ENCODE data around the gene MRPL14. TPM values are rescaled to one million over a fixed set of nuclear protein-coding genes. Genes with fewer than 3 reads are reported as not detected.
A peak's percentile ranks its signal among the peaks of the same experiment; 100 is the strongest.

MRPL14 gene
- total RNA-seq, 2 donors from 2014 or later: 44.1 to 45.9 TPM

DNA sequence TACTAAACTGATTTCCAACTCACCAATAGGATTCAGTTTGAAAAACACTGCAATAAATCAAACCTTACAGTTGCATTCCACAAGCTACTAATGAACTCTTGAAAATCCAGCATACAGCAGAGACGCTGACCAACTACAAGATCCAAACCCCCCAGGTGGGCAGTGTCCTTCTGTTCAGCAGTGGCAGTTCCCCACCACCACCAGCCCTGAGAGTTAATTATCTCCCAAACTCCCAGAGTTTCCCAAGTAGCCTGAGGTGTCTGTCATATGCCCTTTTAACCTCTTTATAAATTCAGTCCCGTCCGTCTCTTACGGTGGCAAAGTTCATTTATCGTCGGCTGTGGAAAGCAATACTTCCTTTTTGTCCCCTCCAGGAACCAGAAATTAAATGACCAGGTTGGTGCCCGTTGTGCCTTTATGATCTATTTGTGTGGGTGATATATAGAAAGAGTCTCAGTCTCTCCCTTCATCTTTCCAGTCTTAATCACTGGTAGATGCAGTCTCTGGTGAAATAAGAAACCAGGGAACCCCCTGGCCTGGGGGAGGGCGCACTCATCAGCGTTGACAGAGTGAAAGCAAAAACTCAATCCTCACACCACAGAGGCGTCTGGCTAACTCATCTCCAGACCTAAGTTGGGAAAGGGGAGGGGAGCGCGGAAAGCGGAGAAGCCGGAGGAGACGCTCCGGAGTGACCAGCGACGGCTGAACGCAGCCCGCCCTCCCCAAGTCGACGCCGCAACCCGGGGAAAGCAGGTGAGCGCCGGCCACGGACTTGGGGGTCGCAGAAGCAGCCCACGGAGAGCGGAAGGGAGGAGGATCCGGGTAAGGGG is 717 bp downstream of the MRPL14 start:
- Histone ChIP-seq H3K27ac (peak overlapping the region; percentile 93 to 96), H3K9me3 (no peaks in the 10 kb centered on the region), H3K4me1 (peaks cover 0 to 59% of the 10 kb centered on the region in 2 donors), H3K36me3 (no peaks in the 10 kb centered on the region), H3K4me3 (peak overlapping the region; percentile 76 to 100), H3K27me3 (no peaks in the 10 kb centered on the region)
- peak; percentile 66 for DNase-seq (ENCODE audit: low spot score)
- TF ChIP-seq, protein P1, sequence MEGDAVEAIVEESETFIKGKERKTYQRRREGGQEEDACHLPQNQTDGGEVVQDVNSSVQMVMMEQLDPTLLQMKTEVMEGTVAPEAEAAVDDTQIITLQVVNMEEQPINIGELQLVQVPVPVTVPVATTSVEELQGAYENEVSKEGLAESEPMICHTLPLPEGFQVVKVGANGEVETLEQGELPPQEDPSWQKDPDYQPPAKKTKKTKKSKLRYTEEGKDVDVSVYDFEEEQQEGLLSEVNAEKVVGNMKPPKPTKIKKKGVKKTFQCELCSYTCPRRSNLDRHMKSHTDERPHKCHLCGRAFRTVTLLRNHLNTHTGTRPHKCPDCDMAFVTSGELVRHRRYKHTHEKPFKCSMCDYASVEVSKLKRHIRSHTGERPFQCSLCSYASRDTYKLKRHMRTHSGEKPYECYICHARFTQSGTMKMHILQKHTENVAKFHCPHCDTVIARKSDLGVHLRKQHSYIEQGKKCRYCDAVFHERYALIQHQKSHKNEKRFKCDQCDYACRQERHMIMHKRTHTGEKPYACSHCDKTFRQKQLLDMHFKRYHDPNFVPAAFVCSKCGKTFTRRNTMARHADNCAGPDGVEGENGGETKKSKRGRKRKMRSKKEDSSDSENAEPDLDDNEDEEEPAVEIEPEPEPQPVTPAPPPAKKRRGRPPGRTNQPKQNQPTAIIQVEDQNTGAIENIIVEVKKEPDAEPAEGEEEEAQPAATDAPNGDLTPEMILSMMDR (IDR thresholded peaks at IDR 0.05): no peak

GRCh38 chr6:44123544-44123943 is 3.7 kb downstream of the MRPL14 start:
- Histone ChIP-seq H3K27me3 (no peaks in the 10 kb centered on the region), H3K4me3 (no peak overlapping the region), H3K36me3 (no peaks in the 10 kb centered on the region), H3K27ac (no peak overlapping the region), H3K9me3 (no peaks in the 10 kb centered on the region), H3K4me1 (peaks cover 0 to 82% of the 10 kb centered on the region in 2 donors)
- TF ChIP-seq, protein P1 (IDR thresholded peaks at IDR 0.05): no peak
- DNase-seq (ENCODE audit: low spot score): no peak

DNA sequence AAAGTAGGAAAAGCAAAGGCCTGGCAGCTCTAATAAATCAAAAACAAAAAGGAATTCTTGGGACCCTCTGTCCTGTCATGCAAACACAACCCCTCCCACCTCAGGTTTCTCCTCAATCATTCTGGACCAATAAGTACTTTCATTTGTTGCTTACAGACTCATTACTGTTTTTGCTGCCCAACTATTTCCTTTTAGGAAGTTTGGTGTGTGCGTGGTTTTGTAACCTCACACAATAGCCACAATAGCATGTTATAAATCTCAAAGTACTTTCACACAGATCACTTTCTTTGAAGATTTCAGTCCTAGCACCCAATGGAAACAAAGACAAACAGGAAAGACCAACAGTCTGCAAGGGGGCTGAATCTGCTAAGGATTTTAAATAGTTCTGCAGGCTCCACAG is 4.5 kb downstream of the MRPL14 start:
- Histone ChIP-seq H3K27ac (peak overlapping the region; percentile 9 to 54), H3K36me3 (no peaks in the 10 kb centered on the region), H3K27me3 (no peaks in the 10 kb centered on the region)

GRCh38 chr6:44120692-44121443 is 6.4 kb downstream of the MRPL14 start:
- peak overlapping the region; percentile 35 to 51 for H3K27ac ChIP-seq
- DNase-seq (ENCODE audit: low spot score): no peak
- H3K4me3 ChIP-seq: no peak overlapping the region
- no peaks in the 10 kb centered on the region for H3K9me3 ChIP-seq
- peaks cover 0 to 91% of the 10 kb centered on the region in 2 donors for H3K4me1 ChIP-seq
- H3K27me3 ChIP-seq: no peaks in the 10 kb centered on the region
- no peaks in the 10 kb centered on the region for H3K36me3 ChIP-seq
- TF ChIP-seq, protein P1 (IDR thresholded peaks at IDR 0.05): no peak

More for the DNA sequence above, 4.5 kb downstream of the MRPL14 start:
- TF ChIP-seq, protein P1 (IDR thresholded peaks at IDR 0.05): no peak
- no peak for DNase-seq (ENCODE audit: low spot score)
- no peaks in the 10 kb centered on the region for H3K9me3 ChIP-seq
- no peak overlapping the region for H3K4me3 ChIP-seq
- peaks cover 0 to 80% of the 10 kb centered on the region in 2 donors for H3K4me1 ChIP-seq

DNA sequence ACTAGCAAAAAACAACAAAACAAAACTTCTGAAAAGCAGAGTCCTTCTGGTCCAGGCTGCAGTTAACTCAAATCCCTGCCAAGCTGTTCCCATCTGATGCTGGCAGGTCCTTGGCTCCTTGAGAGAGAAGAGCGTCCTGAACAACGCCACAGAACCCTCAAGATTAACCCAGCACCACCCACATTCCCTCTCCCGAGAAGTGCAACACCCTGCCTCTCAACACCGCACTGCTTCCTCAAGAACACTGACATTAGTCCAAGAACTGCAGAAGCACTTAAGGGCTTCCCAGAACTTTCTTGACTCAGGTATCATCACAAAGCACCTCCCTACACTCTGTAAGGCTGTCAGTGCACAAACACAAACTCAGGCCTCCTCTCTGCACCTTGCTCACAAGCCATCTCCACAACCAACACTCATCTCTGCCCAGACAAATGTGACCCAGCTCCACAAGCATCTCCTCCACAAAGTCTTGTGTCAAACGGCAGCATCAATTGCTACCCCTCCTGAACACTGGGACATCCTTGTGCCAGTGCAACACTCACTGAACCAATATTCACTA is 7.5 kb downstream of the MRPL14 start:
- H3K27ac ChIP-seq: peak overlapping the region in 1 of 2 donors; percentile 14
- TF ChIP-seq, protein P1 (IDR thresholded peaks at IDR 0.05): no peak
- H3K36me3 ChIP-seq: no peaks in the 10 kb centered on the region
- H3K4me1 ChIP-seq: peaks cover 0 to 82% of the 10 kb centered on the region in 2 donors
- no peaks in the 10 kb centered on the region for H3K27me3 ChIP-seq
- no peak for DNase-seq (ENCODE audit: low spot score)
- H3K9me3 ChIP-seq: no peaks in the 10 kb centered on the region
- no peak overlapping the region for H3K4me3 ChIP-seq
